MV-4-11 (cell line): ENCODE data around the gene ATG7.
A peak's percentile ranks its signal among the peaks of the same experiment; 100 is the strongest.
"Not testable (repeated sequence)": the region's sequence is repeated elsewhere in the genome, so short reads cannot be mapped to it uniquely, and the experiment has no call there.

Source experiments
- DNase-seq: peaks from one replicate; lab custom pipeline; 2025; lab: John Stamatoyannopoulos, UW

ATG7 gene

GRCh38 chr3:11254876-11255275 is 17.3 kb upstream of the ATG7 start:
- DNase-seq, result no peak

GRCh38 chr3:11255537-11255936 is 16.7 kb upstream of the ATG7 start:
- DNase-seq, result not testable (repeated sequence)

GRCh38 chr3:11258958-11259357 is 13.2 kb upstream of the ATG7 start:
- DNase-seq, result no peak

GRCh38 chr3:11260460-11260859 is 11.7 kb upstream of the ATG7 start:
- no peak for DNase-seq

- no peak for DNase-seq
These were observed 3.2 kb upstream of the ATG7 start for GRCh38 chr3:11269007-11269406.

GRCh38 chr3:11272906-11273574 is 843 bp downstream of the ATG7 start:
- peak; percentile 32 for DNase-seq

GRCh38 chr3:11273891-11274291 is 1.7 kb downstream of the ATG7 start:
- DNase-seq, result peak; percentile 96

- DNase-seq, result no peak
These were observed 2.5 kb downstream of the ATG7 start for GRCh38 chr3:11274566-11275142.

- DNase-seq, result peak; percentile 20
These were observed 3.7 kb downstream of the ATG7 start for GRCh38 chr3:11275926-11276325.

GRCh38 chr3:11276901-11277300 is 4.7 kb downstream of the ATG7 start:
- DNase-seq, result no peak

GRCh38 chr3:11282250-11283138 is 10.3 kb downstream of the ATG7 start:
- peak; percentile 15 for DNase-seq

GRCh38 chr3:11283139-11283475 is 10.9 kb downstream of the ATG7 start:
- peak; percentile 38 for DNase-seq

- DNase-seq, result no peak
These were observed 11.8 kb downstream of the ATG7 start for GRCh38 chr3:11284011-11284410.

GRCh38 chr3:11285471-11285870 is 13.3 kb downstream of the ATG7 start:
- DNase-seq, result no peak

GRCh38 chr3:11287404-11287803 is 15.2 kb downstream of the ATG7 start:
- no peak for DNase-seq

GRCh38 chr3:11288021-11288491 is 15.9 kb downstream of the ATG7 start:
- DNase-seq, result no peak

- peak; percentile 96 for DNase-seq
These were observed 16.8 kb downstream of the ATG7 start for GRCh38 chr3:11288786-11289637.

GRCh38 chr3:11289864-11290263 is 17.7 kb downstream of the ATG7 start:
- no peak for DNase-seq

GRCh38 chr3:11290743-11291680 is 18.8 kb downstream of the ATG7 start:
- peak; percentile 69 for DNase-seq

- DNase-seq, result no peak
These were observed 19.6 kb downstream of the ATG7 start for GRCh38 chr3:11291808-11292207.

GRCh38 chr3:11297126-11297525 is 24.9 kb downstream of the ATG7 start:
- no peak for DNase-seq
